IPS DF 4.7 (cell line): ENCODE results near the gene MRPS31.
"Not testable (repeated sequence)": the region's sequence is repeated elsewhere in the genome, so short reads cannot be mapped to it uniquely, and the experiment has no call there.

Source experiments
- DNase-seq: peaks from one replicate; pipeline ENCODE4 v3.0.0-alpha.2; 2013; ENCODE audit warnings: low spot score; ENCODE audit errors: extremely low read depth

Gene MRPS31

GRCh38 chr13:40789275-40790153 is 18.5 kb upstream of the MRPS31 start, which contains the start of gene SLC25A15:
Gene SLC25A15, plus strand, starts transcription at chr13:40789611. Its CDS starts 3,616 bp downstream, at chr13:40793227.
- DNase-seq: no peak

DNA sequence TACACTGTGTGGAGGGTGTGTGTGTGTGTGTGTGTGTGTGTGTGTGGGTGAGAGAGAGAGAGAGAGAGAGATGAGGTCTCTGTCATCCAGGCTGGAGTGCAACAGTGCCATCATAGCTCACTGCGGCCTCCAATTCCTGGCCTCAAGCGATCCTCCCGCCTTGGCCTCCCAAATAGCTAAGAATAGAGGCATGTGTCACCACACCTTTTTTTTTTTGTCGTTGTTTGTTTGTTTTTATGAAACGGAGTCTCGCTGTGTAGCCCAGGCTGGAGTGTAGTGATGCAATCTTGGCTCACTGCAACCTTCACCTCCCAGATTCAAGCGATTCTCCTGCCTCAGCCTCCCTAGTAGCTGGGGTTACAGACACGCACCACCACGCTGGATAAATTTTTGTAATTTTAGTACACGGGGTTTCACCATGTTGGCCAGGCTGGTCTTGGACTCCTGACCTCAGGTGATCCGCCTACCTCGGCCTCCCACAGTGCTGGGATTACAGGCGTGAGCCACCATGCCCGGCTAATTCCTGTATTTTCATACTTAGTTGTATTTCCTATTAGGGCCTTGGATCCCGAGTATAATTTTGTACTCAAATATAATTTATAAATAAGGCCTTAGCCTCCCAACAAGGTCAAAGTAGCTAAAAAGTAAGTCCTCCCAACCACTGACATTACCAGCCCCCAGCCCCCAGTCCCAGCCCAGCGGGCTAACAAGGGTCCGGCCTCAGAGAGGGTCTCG is 17.7 kb upstream of the MRPS31 start:
- not testable (repeated sequence) for DNase-seq

DNA sequence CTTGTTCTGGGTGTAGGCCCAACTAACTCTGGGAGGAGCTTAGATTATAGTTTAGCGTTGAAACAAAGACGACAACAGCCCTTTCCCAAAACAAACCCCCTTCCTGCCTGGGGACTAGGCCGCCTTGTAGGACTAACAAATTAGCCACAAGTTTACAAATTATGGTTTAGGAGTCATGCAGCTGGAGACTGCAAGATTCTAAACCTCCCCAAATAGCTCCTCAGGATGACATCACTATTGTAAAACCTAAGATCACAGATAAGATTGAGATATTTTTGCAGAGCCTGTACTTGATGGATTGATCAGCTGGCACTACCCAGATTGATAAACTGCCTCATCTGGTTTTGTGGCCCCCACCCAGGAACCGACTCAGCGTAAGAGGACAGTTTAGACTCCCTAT is 16.1 kb upstream of the MRPS31 start:
- DNase-seq: no peak

DNA sequence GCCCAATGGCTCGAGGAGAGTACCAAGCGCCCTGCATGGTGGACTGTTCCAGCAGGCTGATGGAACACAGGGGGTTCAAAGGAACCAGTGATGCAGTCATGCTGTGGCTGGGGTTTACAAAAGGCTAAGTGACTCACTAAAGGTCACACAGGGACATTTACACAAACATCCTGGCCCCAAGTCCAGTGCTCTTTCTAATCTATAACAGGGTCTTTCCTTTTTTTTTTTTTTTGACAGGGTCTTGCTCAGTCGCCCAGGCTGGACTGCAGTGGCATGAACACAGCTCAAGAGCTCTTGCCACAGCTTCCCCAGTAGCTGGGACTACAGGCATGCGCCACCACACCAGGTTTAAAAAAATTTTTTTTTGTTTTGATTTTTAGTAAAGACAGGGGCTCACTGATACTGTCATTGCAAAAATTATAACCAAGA is 15.6 kb upstream of the MRPS31 start:
- no peak for DNase-seq

DNA sequence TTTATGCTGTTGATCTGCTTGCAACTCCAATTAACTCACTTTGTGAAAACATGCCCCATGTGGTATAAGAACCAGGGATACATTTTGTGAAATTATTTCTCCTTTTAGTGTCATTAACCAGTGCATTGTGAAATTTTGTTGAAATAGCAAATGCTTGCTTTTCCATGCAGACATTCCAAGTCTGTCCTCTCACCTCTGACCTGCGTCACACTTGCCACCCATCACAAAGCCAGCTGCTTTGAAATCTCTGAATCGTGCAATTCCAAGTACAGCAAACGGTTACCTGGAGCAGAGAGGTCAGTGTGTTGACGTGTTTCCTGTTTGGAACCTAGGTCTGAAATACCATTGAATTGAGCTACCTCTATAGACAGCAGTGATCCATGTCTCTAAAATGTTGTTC is 13.6 kb upstream of the MRPS31 start:
- no peak for DNase-seq

DNA sequence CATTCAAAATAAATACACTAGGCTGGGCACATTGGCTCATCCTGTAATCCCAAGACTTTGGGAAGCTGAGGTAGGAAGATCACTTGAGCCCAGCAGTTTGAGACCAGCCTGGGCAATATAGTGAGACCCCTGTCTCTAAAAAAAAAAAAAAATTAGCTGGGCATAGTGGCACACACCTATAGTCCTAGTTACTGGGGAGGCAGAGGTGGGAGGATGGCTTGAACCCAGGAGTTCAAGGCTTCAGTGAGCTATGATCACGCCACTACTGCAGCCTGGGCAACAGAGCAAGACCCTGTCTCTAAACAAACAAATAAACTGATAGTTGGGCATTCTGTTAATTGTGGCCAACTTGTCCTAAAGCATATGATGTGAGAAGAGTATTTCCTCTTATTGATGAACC is 12.0 kb upstream of the MRPS31 start:
- not testable (repeated sequence) for DNase-seq

DNA sequence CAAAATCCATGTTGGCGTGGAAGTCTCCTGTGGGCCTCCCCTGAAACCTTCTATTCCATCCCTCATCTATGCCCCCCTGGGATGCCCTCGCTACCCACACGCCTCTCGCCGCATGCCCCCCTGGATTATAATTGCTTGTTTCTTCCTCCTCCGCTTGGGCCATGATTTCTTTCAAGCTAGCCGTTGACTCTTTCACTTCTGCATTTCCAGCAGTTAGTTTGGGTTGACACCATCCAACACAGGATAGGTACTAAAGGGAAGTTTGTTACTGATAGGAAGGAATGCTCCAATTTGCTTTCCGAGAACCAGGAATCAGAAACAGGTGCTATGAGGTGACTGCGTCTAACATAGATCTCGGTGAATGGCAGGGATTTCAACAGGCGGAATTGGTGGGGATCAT is 10.7 kb upstream of the MRPS31 start:
- no peak for DNase-seq

DNA sequence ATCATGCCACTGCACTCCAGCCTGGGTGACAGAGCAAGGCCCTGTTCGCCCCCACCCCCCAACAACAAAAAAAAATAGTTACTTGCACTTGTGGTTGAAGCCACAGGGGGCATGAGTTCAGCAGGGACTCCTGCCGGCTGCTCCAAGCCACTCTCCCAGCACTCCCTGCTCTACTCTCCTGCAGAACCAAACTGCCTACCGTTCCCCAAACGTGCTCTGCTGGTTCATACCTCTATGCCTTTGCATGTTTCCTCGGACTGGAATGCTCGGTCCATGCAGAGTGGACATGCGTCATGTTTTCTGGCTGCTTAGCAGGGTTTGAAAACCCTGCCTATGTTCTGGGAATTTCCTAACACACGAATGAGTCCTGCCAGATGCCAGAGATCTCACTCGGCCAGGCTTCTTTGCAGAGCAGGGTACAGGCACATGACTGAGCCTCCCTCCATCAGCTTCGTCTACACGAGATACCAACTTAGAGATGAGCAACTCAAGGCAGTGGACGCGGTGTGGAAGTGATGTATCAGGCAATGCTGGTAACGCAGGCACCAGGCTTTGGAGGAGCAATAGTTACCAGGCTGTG is 9.9 kb upstream of the MRPS31 start:
- DNase-seq: no peak

GRCh38 chr13:40779796-40780285 is 8.9 kb upstream of the MRPS31 start:
- DNase-seq: no peak

DNA sequence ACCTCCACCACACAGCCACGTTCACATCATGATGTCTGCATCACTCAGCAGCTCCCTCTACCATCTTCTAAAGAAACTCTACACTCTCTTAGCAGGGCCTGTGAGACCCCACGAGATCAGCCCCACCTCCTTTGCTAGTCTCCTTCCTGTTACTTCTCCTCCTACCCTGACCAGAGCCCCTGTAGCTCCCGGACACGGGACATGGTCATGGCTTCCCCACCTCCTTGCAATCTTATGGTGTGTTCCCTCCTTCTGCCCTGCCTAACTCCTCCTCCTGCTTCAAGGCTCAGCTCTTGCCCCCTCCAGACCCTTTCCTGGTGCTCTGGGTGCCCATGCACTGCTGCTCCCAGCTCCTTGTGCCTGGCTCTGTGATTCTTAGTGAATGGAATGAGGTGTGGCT is 8.1 kb upstream of the MRPS31 start:
- no peak for DNase-seq

GRCh38 chr13:40777809-40778175 is 6.8 kb upstream of the MRPS31 start:
- no peak for DNase-seq

DNA sequence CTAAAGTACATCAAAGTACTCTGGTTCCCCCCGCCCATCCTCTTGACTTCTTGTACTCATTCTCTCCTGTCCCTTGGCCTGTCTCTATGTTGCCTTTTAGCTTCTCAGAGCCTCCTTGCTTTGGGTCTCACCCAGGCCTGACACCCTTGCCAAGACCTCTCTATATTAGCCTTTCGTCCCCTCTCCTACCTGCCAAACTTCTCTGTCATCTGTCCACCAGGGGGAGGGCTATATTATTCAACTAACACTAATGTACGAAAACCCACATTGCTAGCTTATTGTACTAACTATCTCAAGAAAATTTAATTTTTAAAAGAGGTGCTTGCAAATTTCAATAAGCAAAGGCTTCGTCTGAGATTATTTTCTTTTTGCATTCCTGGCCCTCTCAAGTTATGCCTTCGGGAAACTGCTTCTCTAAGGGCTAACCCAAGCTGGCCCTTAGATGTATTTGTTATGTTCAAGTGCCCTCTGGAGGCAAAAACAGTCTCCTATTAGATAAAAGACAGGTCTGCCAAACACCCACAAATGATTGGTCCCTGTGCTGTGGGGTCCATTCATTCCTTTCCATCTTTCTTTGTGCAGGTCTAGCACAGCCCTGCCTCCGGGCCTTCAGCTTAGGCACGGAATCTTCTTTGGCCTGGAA is 6.3 kb upstream of the MRPS31 start:
- no peak for DNase-seq

- DNase-seq: no peak
Measured at GRCh38 chr13:40776681-40777165, 5.7 kb upstream of the MRPS31 start.

- DNase-seq: no peak
Measured at GRCh38 chr13:40776232-40776631, 5.2 kb upstream of the MRPS31 start.

GRCh38 chr13:40774672-40775071 is 3.7 kb upstream of the MRPS31 start:
- no peak for DNase-seq

DNA sequence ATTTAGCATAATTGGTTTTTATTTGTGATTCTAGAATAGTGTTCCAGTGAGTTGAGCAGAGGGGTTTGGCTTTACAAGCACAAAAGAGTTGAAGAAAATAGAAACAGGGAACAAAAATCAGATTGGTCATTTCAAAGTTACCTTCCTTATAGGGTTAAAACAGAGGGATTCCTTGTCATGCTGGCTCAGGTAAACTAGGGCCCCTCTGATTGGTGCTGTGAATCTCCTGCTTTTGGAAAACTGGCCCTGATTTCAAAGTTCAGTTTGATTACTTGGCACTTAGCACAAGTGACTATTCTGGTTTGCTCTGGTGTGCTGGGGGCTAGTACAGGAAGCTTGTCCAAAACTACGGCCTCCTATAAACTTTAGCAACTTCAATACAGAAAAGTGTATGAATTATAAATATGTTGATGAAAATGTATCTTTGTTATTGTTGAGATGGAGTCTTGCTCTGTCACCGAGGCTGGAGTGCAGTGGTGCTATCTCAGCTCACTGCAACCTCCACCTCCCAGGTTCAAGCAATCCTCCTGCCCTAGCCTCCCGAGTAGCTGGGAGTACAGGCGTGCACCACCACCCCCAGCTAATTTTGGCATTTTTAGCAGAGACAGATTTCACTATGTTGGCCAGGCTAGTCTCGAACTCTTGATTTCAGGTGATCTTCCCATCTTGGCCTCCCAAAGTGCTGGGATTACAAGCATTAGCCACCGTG is 1.9 kb upstream of the MRPS31 start:
- no peak for DNase-seq

GRCh38 chr13:40770609-40770933 is 419 bp downstream of the MRPS31 start:
- DNase-seq: no peak

DNA sequence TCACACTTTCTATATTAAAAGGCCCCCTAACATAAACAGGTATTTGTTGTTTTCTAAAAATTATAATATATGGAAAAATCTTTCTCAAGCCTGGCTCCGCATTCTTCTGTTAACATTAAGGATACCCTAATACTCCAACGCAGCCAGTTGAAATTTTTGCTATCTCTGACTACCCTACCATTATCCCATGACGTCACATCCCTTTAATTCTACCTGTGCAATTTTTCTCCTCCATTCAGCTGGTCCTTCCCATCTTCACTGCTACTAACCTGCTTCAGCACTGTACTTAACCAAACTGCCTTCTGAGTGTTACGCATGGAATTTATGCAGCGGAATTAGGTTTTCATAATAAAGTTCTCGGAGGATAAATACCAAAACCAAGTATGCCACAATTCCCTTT is 1.0 kb downstream of the MRPS31 start:
- no peak for DNase-seq

GRCh38 chr13:40765602-40766001 is 5.4 kb downstream of the MRPS31 start:
- DNase-seq: no peak

GRCh38 chr13:40764587-40765403 is 6.2 kb downstream of the MRPS31 start:
- no peak for DNase-seq
